GM19351 (cell line): ENCODE results near the gene CCN6.

Experiments
- ATAC-seq: cut with Tn5 transposase; IDR thresholded peaks from one replicate; pipeline ENCODE4 v1.9.1; 2021; ENCODE audit warnings: mild to moderate bottlenecking, moderate library complexity; ENCODE audit not compliant: unreplicated experiment

The CCN6 gene

GRCh38 chr6:112113431-112113830, 59.5 kb downstream of the CCN6 start:
- no peak for ATAC-seq

- ATAC-seq = no peak
Measured at GRCh38 chr6:112113918-112114317, 60.0 kb downstream of the CCN6 start.

- ATAC-seq = no peak
Measured at GRCh38 chr6:112114577-112115223, 60.8 kb downstream of the CCN6 start.

GRCh38 chr6:112116221-112116620, 62.3 kb downstream of the CCN6 start:
- no peak for ATAC-seq

- no peak for ATAC-seq
Measured at GRCh38 chr6:112117554-112117953, 63.6 kb downstream of the CCN6 start.

DNA sequence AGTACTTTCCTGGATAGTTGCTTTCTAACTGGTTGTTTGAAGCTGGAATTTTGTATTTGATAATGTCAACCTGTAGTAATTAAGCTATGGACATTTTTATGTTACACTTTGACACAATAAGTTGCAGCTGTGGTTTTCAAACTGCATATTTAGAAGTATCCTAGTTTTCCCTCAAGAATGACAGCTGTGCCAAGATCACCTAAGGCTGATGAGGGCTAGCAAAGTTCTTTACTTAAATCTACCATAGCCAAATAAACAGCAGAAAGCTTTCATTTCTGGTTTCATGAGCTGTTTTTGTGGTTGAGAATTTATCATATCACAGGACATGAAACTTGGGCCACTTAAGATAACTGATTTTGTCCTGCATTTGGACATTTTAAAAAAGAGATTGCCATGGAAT, 64.1 kb downstream of the CCN6 start:
- ATAC-seq = no peak
